NCI-H1417 treated with DMSO at 0.1 percent for 48 hours (cell line): ENCODE measurements around the gene RING1.

Source experiments
- DNase-seq: peaks from one replicate; lab custom pipeline; 2025; lab: John Stamatoyannopoulos, UW

RING1 gene

DNA sequence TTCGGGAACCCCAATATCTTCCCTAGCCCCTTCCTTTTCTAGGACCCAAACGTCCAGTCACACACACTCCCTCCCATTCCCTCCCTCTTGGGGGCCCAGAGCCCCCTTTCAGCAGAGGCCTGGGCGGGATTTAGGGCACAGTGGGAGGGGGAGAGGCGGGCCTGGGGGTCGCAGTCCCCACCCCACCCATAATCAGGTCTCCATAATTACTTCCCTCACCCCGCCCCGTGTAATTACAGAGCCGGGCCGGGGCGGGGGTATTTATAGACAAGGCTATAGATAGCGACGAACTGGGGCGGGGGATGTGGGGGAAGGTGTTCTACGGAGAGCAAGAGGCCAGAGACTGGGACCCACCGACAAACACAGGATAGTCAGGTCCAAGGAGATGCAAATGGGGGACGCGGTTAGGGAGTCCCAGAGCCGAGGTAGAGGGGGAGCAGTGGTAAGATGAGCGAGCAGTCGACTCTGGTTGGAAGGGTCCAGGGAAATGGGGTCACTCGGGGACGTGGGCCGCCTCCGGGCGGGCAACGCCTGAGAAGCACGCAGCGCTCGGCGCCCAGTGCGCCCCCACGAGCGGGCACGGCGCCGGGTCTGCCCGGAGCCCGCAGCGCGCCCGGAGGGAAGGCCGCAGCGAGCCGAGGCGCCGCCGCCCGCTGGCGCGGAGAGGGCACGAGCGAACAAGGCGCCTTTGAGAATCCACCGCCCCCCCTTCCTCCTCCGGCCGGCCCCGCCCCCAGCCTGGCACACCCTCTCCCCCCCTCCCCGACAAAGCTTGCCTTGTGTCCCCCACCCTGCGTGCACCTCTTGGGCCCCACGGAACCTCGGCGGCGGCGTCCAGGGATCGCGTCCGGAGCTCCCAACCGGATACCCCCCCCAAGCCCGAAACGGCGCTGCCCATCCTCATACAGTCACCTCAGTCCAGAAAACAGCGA lies 15.4 kb upstream of the RING1 start:
- DNase-seq: no peak

DNA sequence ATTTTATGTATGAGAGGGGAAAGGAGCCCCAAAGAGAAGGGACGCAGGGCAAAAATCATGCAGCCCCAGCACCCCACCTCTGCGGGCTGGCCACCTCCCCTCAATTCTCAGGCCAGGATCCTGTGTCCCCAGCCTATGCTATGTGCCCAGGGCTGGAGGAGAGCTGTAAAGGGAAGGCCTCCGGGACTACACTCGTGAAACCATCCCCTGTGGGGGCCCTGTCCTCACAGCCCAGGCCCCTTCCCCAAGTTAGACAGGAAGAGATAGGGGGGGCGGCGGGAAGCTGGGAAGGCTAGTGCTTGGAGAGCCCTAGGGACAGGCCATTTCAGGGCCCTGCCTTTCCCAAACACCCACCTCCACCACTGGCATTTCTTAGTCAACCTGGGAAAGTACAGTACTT lies 14.7 kb upstream of the RING1 start:
- DNase-seq: no peak

DNA sequence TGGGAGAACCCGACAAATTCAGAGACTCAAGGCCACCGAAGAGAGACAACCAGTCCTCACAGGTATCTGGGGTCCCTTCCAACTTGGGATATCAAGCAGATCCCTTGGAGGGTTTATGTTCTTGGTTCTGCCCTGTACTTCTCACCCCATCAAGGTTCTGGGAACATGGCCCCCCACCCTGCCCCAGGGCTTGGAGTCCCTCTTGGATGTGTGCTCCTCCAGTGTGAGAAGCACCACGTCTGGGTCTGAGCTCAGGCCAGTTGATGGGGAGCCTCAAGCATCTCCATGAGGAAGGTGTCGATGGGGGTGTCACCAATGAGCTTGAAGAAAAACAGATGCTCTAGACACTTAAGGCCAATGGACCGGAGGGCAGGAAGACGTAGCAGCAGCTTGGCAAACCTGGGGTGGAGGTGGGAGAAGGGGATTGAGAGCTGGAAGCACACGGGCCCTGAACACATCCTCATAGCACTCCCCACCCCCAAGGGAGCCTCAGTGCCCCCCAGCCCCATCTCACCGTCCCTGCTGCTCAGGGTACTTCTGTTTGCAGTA lies 13.8 kb upstream of the RING1 start:
- DNase-seq: no peak

DNA sequence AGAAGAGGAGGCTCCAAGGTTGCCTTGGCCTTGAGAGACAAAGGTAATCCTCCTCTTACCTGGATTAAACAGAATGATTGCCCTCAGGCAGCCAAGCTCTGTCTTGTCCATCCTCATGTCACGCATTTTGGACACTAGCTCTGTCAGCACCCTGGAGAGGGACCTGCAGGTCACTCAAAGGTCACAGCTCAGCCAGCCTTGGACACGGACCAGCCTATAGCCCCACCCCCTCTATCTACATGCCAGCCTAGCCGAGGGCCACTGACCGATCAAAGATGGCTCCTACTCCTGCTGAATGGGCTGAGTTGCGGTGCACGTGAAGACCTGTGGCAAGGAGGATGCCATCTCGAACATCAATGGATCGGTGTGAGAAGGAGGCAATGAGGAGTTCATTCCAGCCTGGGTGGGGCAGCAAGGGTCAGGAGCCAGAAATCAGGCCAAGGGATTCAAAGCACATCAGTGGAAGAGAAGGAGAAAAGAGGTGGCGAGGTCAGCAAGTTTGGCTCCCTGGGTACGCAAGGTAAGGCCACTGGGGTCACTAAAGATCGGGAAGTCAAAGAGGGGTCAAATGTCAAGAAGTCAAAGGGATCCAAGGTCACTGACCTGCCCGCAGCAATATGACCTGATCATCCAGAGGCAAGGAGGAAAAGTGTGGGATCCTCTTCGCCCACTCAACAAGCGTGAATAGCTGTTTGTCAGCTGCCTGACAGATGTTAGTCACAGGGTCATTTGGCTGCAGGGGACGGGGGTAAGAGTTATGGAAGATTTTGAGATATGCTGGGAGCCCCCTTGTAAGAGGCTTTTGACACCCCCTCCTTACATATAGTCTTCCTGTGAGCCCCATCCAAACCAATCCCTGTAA lies 12.8 kb upstream of the RING1 start:
- no peak for DNase-seq

DNA sequence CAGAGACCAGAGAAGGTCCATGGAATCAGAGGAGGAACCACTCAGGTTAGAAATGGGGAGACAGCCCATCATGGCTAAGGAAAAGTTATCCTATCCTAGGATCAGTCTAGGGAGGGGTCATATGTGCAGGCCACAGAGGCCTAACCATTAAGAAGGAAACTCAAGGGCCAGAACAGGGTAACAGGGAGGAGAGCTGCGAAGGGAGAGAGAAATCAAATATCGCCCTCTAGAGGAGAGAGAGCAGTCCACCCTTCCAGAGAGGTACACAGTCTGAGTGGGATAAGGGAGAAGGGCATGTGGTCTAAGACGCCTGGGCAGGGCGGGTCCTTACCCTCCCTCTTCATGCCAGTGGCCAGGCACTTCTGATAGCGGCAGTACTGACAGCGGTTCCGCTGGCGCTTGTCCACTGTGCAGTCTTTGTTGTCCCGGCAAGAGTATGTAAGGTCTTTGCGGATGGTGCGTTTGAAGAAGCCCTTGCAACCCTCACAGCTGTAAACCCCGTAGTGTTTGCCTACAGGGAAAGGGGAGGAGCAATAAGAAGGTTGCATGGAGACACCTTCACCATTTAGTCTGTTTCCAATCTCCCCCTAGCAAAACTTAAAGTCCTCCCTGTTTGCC lies 10.8 kb upstream of the RING1 start:
- DNase-seq: no peak

DNA sequence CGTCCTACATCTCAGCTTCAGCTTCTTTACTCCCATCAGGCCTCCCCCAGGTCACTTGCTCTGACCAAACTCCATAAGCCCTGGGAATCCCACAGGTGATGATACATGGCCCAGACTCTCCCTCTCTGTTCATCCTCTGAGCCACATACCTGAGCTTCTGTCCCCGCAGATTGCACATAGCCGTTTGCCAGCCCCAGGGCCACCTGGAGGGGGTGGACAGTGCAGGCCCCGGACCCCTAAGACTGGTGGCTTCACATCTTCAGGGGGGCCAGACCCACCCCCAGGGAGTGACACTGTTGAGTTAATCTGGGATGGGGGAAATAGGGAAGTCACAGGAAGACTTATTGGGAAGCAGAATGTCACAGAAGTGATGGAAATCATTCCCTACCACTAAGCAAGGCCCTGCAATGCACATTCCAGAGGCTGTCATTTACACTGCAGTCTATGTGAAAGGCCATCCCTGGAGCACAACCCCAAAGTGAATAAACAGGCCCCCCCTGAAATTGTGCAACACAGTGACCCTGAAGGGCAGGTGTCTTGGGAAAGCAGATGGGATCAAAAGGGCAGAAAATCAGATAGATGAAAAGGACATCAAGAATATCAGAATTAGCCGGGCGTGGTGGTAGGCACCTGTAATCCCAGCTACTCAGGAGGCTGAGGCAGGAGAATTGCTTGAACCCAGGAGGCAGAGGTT lies 10.0 kb upstream of the RING1 start:
- DNase-seq: no peak

DNA sequence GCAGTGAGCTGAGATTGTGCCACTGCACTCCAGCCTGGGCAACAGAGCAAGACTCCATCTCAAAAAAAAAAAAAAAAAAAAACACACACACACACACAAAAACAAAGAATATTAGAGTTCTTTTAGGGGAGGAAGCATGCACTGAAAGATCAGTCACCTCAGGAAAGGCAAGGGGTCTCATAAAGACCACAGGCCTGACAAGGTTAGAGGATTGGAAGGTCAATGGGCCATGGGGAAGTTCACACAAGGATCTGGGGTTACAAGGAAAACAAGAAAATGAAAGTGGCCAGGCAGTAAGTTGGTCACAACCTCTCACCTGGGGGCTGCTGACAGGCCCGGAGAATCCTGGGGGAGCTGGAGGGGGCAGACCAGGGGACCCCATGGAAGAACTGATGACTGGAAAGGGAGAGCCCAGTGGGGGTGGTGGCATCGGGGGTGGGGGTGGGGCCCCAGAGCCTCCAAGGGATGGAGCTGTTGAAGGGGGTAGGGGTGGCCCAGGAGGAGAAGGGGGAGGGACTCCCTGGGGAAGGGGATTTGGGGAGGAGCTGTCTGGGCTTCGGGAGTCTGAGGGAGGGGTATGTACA lies 9.4 kb upstream of the RING1 start:
- DNase-seq: no peak

DNA sequence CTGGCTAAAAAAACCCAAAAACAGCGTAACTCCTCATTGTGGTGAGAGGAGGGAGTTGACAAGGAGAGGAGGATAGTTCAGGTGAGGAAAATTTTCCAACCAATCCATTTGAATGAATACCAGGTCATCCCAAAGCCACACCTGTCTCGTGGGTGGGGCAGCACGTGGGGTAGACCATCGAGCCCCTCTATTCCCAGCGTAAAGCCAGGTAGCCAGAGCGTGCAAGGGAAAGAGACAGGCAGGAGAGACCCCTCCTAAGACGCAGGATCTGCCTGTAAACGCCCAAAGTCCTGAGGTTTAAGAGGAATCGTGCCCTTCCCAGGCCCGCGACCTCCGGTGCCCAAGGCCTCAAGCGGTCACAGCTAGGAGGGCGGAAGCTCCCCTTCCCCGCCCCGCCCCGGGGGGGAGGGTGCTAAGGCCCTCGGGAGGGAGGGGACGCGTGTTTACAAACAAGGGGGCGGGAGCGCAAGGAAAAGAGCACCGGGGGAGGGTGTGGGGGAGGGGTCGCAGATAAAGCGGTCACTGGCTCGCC lies 8.5 kb upstream of the RING1 start:
- no peak for DNase-seq

DNA sequence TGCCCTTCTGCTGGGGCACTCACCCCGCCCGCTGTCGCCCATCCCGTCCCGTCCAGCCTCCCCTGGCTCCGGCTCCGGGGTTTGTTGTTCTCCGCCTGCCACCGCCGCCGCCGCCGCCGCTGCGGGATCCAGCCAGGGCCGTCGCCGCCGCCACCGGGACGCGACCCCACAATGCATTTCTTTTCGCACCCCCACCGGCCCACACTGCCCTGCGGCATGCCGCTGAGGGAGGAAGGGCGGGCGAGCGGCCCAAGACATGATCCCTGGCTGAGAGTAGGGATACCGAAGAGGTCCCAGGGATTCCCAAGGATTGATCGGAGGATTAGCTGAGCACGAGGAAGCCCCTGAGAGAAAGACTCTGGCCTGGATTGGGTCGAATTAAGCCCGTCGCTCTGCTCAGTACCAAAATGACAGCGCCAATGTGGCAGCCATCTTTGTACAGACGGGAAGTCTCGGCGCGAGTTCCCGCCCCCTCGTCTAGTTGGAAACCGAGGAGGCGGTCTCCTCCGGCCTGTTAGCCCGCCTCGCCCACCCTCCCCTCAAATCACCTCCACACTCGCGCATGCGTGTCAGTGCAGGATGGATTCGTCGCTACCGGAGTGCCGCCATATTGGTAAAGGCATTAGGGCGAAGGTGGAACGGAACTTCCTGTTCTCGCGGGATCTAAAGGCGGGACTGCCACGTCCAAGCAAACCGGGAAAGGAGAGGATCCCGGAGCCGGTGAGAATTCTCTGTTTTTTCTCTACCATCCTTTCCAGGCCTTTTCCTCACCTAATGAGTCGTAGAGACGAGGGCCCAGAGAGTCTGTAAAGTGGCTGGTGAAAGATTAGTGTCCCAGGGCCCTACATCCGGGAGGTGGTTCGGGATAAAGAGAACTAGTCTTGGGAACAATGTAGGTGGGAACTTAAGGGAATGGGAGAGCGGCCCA lies 7.8 kb upstream of the RING1 start, which contains the start of the genes RXRB and SLC39A7:
TSS of gene RXRB (minus strand) at position 447 of the 928 bp plus-strand sequence. CDS start at position 258, 189 bp downstream.
TSS of gene SLC39A7 (plus strand) at position 649 of the 928 bp plus-strand sequence. CDS start 379 bp downstream, outside the sequence.
- peak; percentile 80 for DNase-seq

DNA sequence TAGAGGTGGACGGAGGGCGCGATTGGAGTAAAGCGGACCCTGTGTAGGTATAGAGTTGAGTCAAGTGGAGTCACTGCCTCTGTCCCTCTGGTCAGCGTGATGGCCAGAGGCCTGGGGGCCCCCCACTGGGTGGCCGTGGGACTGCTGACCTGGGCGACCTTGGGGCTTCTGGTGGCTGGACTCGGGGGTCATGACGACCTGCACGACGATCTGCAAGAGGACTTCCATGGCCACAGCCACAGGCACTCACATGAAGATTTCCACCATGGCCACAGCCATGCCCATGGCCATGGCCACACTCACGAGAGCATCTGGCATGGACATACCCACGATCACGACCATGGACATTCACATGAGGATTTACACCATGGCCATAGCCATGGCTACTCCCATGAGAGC lies 7.2 kb upstream of the RING1 start:
- DNase-seq: no peak

DNA sequence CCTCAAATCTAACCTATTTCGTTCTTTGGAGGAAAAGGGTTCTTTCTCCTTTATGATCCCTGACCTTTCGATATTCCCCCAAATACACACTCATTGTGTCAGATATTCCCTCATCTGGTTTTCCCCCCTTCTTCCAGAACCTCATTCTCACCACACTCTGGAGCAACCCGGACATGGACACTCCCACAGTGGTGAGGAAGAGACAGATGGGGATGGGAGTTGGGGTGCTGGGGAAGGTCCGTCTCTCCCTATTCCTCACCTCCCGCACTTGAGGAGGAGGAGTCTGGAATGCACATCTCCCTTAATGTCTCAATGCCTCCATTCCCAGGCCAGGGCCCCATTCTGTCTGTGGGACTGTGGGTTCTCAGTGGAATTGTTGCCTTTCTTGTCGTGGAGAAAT lies 6.4 kb upstream of the RING1 start:
- DNase-seq: no peak

DNA sequence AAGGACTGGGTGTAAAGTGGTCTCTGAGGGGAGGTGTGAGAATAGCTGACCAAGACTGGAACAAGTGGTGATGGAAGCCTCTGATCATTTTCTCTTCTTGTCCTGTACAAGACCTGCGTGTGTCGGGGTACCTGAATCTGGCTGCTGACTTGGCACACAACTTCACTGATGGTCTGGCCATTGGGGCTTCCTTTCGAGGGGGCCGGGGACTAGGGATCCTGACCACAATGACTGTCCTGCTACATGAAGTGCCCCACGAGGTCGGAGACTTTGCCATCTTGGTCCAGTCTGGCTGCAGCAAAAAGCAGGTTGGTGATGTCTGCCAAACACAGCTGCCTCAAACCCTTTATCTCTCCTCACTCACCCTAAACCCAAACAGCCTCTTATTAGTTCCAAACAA lies 5.5 kb upstream of the RING1 start:
- DNase-seq: no peak

DNA sequence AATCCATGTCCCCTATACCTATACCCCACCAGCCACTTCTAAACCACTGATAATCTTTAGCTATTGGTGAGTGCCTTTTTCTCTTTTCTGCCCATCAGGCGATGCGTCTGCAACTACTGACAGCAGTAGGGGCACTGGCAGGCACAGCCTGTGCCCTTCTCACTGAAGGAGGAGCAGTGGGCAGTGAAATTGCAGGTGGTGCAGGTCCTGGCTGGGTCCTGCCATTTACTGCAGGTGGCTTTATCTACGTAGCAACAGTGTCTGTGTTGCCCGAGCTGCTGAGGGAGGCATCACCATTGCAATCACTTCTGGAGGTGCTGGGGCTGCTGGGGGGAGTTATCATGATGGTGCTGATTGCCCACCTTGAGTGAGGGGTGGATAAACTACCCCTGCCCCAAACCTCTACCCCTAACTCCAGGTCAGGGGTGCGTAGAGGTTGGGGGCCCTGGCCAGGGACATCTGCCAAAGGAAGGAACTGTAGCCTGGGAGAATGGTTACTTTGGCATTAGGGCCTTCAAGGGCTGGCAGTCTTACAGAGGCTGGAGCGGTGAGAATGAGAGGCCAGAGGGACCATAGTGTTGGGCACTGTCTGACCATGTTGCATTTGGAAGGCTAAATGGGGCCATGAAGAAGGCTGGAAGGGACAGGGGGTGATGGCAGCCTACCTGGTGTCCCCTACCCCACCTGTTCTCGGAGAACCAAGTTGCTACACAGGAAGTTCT lies 4.7 kb upstream of the RING1 start:
- no peak for DNase-seq

DNA sequence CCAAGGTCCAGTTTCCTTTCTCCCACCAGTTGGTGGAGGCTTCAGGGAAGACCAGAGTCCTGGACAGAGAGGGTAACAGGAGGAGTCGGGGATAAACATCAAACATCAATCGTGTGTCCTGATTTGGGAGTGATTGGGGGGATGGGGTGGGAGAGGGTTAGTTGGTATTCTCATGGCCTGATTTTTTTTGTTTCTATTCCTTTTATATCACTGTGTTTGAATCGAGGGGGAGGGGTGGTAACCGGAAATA lies 4.2 kb upstream of the RING1 start:
- no peak for DNase-seq

DNA sequence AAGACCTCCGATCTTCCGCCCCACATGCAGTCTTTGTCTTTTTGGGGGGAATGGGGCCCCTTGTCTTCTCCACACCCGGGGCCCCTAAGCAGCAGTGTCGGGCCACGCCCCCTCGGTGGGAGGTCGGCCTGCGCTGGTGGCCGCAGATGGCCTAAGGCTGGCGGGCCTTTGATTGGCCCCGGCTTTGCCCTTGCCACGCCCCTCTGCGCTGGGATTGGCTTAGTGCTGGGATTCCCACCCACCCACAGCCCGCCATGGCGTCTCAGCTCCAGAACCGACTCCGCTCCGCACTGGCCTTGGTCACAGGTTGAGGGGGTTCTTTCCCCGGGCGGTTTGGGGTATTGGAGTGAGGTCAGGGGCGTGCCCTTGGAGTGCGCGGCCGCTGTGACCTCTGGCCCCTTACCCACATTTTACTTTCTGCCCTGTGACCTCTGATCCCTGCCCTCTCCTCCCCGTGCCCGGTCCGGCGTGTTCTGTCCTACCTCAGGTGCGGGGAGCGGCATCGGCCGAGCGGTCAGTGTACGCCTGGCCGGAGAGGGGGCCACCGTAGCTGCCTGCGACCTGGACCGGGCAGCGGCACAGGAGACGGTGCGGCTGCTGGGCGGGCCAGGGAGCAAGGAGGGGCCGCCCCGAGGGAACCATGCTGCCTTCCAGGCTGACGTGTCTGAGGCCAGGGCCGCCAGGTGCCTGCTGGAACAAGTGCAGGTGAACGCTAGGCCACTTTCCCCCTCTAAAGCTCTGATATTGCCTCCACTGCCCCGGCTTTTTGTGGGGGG lies 3.7 kb upstream of the RING1 start, which contains the start of gene HSD17B8:
TSS of gene HSD17B8 (plus strand) at position 241 of the 776 bp plus-strand sequence. CDS start at position 255, 14 bp downstream.
- DNase-seq: no peak

DNA sequence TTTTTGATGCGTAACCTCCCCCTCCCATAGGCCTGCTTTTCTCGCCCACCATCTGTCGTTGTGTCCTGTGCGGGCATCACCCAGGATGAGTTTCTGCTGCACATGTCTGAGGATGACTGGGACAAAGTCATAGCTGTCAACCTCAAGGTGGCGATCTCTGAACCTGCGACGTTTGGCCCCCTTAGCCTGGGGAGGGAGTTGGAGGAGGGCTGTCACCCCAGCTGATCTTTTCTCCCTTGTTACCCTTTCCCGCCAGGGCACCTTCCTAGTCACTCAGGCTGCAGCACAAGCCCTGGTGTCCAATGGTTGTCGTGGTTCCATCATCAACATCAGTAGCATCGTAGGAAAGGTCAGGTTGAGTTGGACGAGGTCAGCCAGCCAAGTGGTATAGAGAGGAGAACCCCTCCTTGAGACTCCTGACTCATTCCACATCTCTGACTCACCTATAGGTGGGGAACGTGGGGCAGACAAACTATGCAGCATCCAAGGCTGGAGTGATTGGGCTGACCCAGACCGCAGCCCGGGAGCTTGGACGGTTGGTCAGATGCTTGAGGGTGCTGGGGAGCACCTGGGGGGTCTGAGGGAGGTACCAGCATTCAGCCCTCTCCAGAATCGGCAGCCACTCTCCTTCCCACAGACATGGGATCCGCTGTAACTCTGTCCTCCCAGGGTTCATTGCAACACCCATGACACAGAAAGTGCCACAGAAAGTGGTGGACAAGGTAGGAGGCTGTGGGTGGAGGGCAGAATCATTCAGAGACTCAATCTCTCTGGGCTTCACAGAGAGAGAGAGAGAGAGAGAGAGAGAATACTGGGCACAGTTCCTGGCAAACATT lies 2.9 kb upstream of the RING1 start:
- DNase-seq: no peak
